SK-N-SH (cell line): ENCODE results near the gene TSSK1B. TPM values are rescaled to one million over a fixed set of nuclear protein-coding genes. Genes with fewer than 3 reads are reported as not detected.

Source experiments
- CTCF ChIA-PET: fragments of 300-600, 350-600 bp; formaldehyde crosslinking; extraction: SDS; loops from one replicate; lab custom pipeline; 2021; lab: Yijun Ruan, JAX
- POLR2A ChIA-PET: fragments of 350-600 bp; sonication (Branson Sonifier 250); formaldehyde crosslinking; extraction: SDS; loops from one replicate; lab custom pipeline; 2020; ENCODE audit warnings: antibody characterized with exemption, inconsistent platforms; lab: Yijun Ruan, JAX
- DNase-seq: peaks from one replicate; pipeline ENCODE4 v3.0.0; 2012
- H2AFZ ChIP-seq: fragments of 200-600 bp; sonication (generic); 2 replicates; pipeline ENCODE4 v1.8.1; 2016; ENCODE audit warnings: antibody characterized with exemption, mild to moderate bottlenecking, low read depth
- H3F3A ChIP-seq: fragments of 200-600 bp; sonication (generic); replicated peaks from 2 replicates; pipeline ENCODE3; 2016; ENCODE audit warnings: antibody characterized with exemption, mild to moderate bottlenecking; ENCODE audit not compliant: insufficient read depth
- H3K27ac ChIP-seq, 2 experiments: fragments of 200-500 bp in 1 of 2; fragments of 200-600 bp in 1 of 2; sonication (Bioruptor generic) in 1 of 2; sonication (generic), shearing (Covaris generic) in 1 of 2; 2 replicates each; pipeline versions ENCODE4 v1.5.1 to v1.6.1; 2014 to 2016; ENCODE audit warnings: low read depth in 2 of 2, inconsistent platforms in 1 of 2, low read length in 1 of 2, mild to moderate bottlenecking in 1 of 2, mixed read lengths in 1 of 2
- H3K27me3 ChIP-seq: fragments of 200-600 bp; sonication (generic), shearing (Covaris generic); 2 replicates; pipeline ENCODE4 v1.6.1; 2016; ENCODE audit warnings: mixed run types; ENCODE audit not compliant: insufficient read depth
- H3K36me3 ChIP-seq, 2 experiments: fragments of 200-500 bp in 1 of 2; fragments of 200-600 bp in 1 of 2; sonication (Bioruptor generic) in 1 of 2; sonication (generic) in 1 of 2; replicated peaks in 1 of 2; 2 replicates each; pipeline versions ENCODE3 to v1.5.1; 2014 to 2016; ENCODE audit warnings: low read length in 1 of 2, mild to moderate bottlenecking in 1 of 2; ENCODE audit not compliant: insufficient read depth in 2 of 2, control insufficient read depth in 1 of 2
- H3K4me1 ChIP-seq, 2 experiments: fragments of 200-500 bp in 1 of 2; fragments of 200-600 bp in 1 of 2; sonication (Bioruptor generic) in 1 of 2; sonication (generic), shearing (Covaris generic) in 1 of 2; 2 replicates each; pipeline versions ENCODE4 v1.5.1 to v1.6.1; 2014 to 2016; ENCODE audit warnings: low read depth in 1 of 2, low read length in 1 of 2, mixed run types in 1 of 2; ENCODE audit not compliant: insufficient read depth in 2 of 2, control insufficient read depth in 1 of 2
- H3K4me2 ChIP-seq: fragments of 200-600 bp; sonication (generic), shearing (Covaris generic); 2 replicates; pipeline ENCODE4 v1.6.1; 2017; ENCODE audit warnings: mixed run types
- H3K4me3 ChIP-seq, 2 experiments: fragments of 200-500 bp in 1 of 2; fragments of 200-600 bp in 1 of 2; sonication (Bioruptor generic) in 1 of 2; sonication (generic), shearing (Covaris generic) in 1 of 2; 2 replicates each; pipeline versions ENCODE4 v1.5.1 to v1.8.1; 2014 to 2016; ENCODE audit warnings: low read depth in 2 of 2, inconsistent platforms in 1 of 2, low read length in 1 of 2, mild to moderate bottlenecking in 1 of 2, mixed read lengths in 1 of 2, moderate library complexity in 1 of 2
- H3K79me2 ChIP-seq: fragments of 200-600 bp; sonication (generic); 2 replicates; pipeline ENCODE4 v1.8.1; 2017; ENCODE audit warnings: mild to moderate bottlenecking; ENCODE audit not compliant: insufficient read depth
- H3K9ac ChIP-seq: fragments of 200-600 bp; sonication (generic); 2 replicates; pipeline ENCODE4 v1.6.1; 2017; ENCODE audit warnings: mixed run types
- H3K9me2 ChIP-seq: fragments of 200-600 bp; sonication (generic); 2 replicates; pipeline ENCODE4 v1.6.1; 2017; ENCODE audit warnings: mixed run types
- H3K9me3 ChIP-seq: fragments of 200-600 bp; sonication (generic); 2 replicates; pipeline ENCODE4 v1.6.1; 2017; ENCODE audit warnings: mixed run types, mild to moderate bottlenecking, moderate library complexity
- H4K20me1 ChIP-seq: fragments of 200-600 bp; sonication (generic); 2 replicates; pipeline ENCODE4 v1.6.1; 2017; ENCODE audit warnings: mild to moderate bottlenecking, mixed run types; ENCODE audit not compliant: insufficient read depth
- EP300 ChIP-seq, 2 experiments: IDR thresholded peaks; 2 replicates each; pipeline versions ENCODE4 v1.4.0 to v1.6.1; 2012; ENCODE audit warnings: borderline replicate concordance in 1 of 2, low read depth in 1 of 2, low read length in 1 of 2
- EZH2phosphoT487 ChIP-seq: fragments of 200-600 bp; sonication (generic); IDR thresholded peaks from 2 replicates; pipeline ENCODE4 v1.6.1; 2017; ENCODE audit warnings: low read depth, mixed run types, mild to moderate bottlenecking, antibody characterized with exemption, moderate library complexity, borderline replicate concordance
- FOXM1 ChIP-seq: IDR thresholded peaks from 2 replicates; pipeline ENCODE4 v1.4.0; 2012; ENCODE audit warnings: low read depth, mild to moderate bottlenecking
- JUND ChIP-seq: IDR thresholded peaks from 2 replicates; pipeline ENCODE4 v1.4.0; 2012
- MEF2A ChIP-seq: IDR thresholded peaks from 2 replicates; pipeline ENCODE4 v1.4.0; 2012; ENCODE audit warnings: low read depth, borderline replicate concordance
- MXI1 ChIP-seq: IDR thresholded peaks from 2 replicates; pipeline ENCODE4 v1.6.1; 2012; ENCODE audit warnings: mild to moderate bottlenecking, low read depth, low read length, improper control_type of control experiment
- NFIC ChIP-seq: IDR thresholded peaks from 2 replicates; pipeline ENCODE4 v1.4.0; 2012; ENCODE audit warnings: borderline replicate concordance
- POLR2AphosphoS5 ChIP-seq: IDR thresholded peaks from 2 replicates; pipeline ENCODE4 v1.6.1; 2012; ENCODE audit warnings: low read depth, low read length
- RAD21 ChIP-seq: IDR thresholded peaks from 2 replicates; pipeline ENCODE4 v1.6.1; 2012; ENCODE audit warnings: mild to moderate bottlenecking, low read length
- SIN3A ChIP-seq: IDR thresholded peaks from 2 replicates; pipeline ENCODE4 v1.6.1; 2012; ENCODE audit warnings: low read depth, mild to moderate bottlenecking, low read length, moderate library complexity, borderline replicate concordance
- TCF12 ChIP-seq: IDR thresholded peaks from 2 replicates; pipeline ENCODE4 v1.4.0; 2012
- TEAD4 ChIP-seq: IDR thresholded peaks from 2 replicates; pipeline ENCODE4 v1.4.0; 2012; ENCODE audit warnings: mild to moderate bottlenecking, borderline replicate concordance; ENCODE audit not compliant: insufficient read depth
- YY1 ChIP-seq: IDR thresholded peaks from 2 replicates; pipeline ENCODE4 v1.4.0; 2012; ENCODE audit warnings: low read depth, mild to moderate bottlenecking
- WGBS: methylation state at CpG from one replicate; pipeline ENCODE4 v1.1.6; 2017; ENCODE audit warnings: low lambda C conversion rate; 5-methylcytosine and 5-hydroxymethylcytosine counted together
- polyA plus RNA-seq, 3 experiments: library from polyadenylated mRNA; depleted of rRNA; stranded (reverse); fragments of >200 nt; gene quantifications; 2 replicates each; pipeline ENCODE4 v1.2.3, GENCODE V29; 2012
- TF ChIP-seq, protein P1 (sequence below): IDR thresholded peaks from 2 replicates; pipeline ENCODE4 v1.4.0; 2012; ENCODE audit warnings: low read depth, borderline replicate concordance
- TF ChIP-seq, protein P2 (sequence below): IDR thresholded peaks from 2 replicates; pipeline ENCODE4 v1.4.0; 2012; ENCODE audit warnings: low read depth, borderline replicate concordance
- TF ChIP-seq, protein P3 (sequence below): fragments of 200-600 bp; sonication (generic); IDR thresholded peaks from 2 replicates; pipeline ENCODE4 v1.6.1; 2017; ENCODE audit warnings: antibody characterized with exemption, mild to moderate bottlenecking, moderate library complexity
- TF ChIP-seq, protein P4 (sequence below): fragments of 150-350 bp; IDR thresholded peaks from 2 replicates; pipeline ENCODE4 v1.6.1; 2017; ENCODE audit warnings: antibody characterized with exemption, low read length, low read depth, borderline replicate concordance

TSSK1B gene
- polyA plus RNA-seq, 1 of the 3 experiments (the other 2 are of a cell fraction), result 0.05 TPM

DNA sequence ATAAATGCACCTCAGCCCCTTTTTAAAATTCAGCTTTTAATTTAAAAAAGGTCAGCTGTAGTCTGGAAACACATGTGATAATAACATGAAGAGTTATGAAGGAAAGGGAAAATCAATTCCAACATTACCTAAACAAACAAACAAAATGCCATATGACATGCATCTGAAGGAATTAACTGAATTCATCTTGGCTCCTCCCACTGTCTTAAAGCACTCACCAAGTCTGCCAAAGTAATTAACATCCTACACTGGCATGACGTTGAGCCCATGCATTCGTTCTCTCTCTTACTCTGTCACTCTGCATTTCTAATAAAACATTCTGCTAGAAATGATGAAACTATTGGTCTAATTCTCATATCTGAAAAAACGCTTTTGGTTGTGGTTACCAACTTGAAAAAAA, 37.7 kb downstream of the TSSK1B start:
- H3K9me2 ChIP-seq, result no peaks in the 10 kb centered on the region
- H3K4me2 ChIP-seq, result no peak overlapping the region
- CTCF ChIA-PET, result interaction anchor here (0.5 to 1.6 kb wide), 4 partner anchors 17 to 401 kb away, joined by 3 to 6 read pairs (median 4); no protein-coding TSS in a partner anchor
- TF ChIP-seq EZH2phosphoT487 (no peak), MXI1 (no peak), FOXM1 (no peak), EP300 (IDR thresholded peaks at IDR 0.05; ENCODE audit: borderline replicate concordance in 1 of 2, low read depth in 1 of 2, low read length in 1 of 2) (no peak), MEF2A (no peak), JUND (no peak), TEAD4 (no peak)
- TF ChIP-seq, protein P1, sequence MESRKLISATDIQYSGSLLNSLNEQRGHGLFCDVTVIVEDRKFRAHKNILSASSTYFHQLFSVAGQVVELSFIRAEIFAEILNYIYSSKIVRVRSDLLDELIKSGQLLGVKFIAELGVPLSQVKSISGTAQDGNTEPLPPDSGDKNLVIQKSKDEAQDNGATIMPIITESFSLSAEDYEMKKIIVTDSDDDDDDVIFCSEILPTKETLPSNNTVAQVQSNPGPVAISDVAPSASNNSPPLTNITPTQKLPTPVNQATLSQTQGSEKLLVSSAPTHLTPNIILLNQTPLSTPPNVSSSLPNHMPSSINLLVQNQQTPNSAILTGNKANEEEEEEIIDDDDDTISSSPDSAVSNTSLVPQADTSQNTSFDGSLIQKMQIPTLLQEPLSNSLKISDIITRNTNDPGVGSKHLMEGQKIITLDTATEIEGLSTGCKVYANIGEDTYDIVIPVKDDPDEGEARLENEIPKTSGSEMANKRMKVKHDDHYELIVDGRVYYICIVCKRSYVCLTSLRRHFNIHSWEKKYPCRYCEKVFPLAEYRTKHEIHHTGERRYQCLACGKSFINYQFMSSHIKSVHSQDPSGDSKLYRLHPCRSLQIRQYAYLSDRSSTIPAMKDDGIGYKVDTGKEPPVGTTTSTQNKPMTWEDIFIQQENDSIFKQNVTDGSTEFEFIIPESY, result no peak
- TF ChIP-seq, protein P2, sequence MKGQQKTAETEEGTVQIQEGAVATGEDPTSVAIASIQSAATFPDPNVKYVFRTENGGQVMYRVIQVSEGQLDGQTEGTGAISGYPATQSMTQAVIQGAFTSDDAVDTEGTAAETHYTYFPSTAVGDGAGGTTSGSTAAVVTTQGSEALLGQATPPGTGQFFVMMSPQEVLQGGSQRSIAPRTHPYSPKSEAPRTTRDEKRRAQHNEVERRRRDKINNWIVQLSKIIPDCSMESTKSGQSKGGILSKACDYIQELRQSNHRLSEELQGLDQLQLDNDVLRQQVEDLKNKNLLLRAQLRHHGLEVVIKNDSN, result no peak
- H3K27ac ChIP-seq, result no peak overlapping the region
- no peaks in the 10 kb centered on the region for H3F3A ChIP-seq
- H3K9me3 ChIP-seq, result no peaks in the 10 kb centered on the region
- 45% methylated on average over 3 of the region's 3 CpGs for WGBS
- H3K27me3 ChIP-seq, result no peaks in the 10 kb centered on the region
- DNase-seq, result no peak
- H3K79me2 ChIP-seq, result no peaks in the 10 kb centered on the region
- H2AFZ ChIP-seq, result no peak overlapping the region
- H4K20me1 ChIP-seq, result no peaks in the 10 kb centered on the region
- H3K9ac ChIP-seq, result no peak overlapping the region
- H3K4me3 ChIP-seq, result no peak overlapping the region
- POLR2A ChIA-PET, result no interaction called here
- no peaks in the 10 kb centered on the region for H3K36me3 ChIP-seq
- H3K4me1 ChIP-seq, result no peaks in the 10 kb centered on the region

DNA sequence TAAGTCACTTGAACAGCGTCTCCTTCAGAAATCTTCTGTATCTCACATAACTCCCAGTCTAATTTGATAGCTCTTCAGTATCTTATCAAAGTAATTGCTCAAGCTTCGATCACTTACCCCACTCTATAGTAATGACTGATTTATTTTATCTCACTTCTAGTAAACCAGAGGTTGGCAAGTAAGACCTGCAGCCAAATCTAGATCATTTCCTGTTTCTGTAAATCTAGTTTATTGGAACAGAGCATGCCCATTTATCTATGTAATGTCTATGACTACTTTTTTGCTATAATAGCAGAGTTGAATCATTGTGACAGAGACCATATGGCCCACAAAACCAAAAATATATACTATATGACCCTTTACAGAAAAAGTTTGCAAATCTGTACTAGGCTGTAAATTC, 40.1 kb downstream of the TSSK1B start:
- no peaks in the 10 kb centered on the region for H3K36me3 ChIP-seq
- no peaks in the 10 kb centered on the region for H4K20me1 ChIP-seq
- ChIA-PET CTCF (interaction anchor here (1.2 to 1.5 kb wide), 2 partner anchors 12 to 16 kb away, joined by 6 to 10 read pairs; no protein-coding TSS in a partner anchor), POLR2A (no interaction called here)
- H3K4me1 ChIP-seq, result no peaks in the 10 kb centered on the region
- no peak for TF ChIP-seq TCF12
- TF ChIP-seq YY1, result no peak
- TF ChIP-seq, protein P3, sequence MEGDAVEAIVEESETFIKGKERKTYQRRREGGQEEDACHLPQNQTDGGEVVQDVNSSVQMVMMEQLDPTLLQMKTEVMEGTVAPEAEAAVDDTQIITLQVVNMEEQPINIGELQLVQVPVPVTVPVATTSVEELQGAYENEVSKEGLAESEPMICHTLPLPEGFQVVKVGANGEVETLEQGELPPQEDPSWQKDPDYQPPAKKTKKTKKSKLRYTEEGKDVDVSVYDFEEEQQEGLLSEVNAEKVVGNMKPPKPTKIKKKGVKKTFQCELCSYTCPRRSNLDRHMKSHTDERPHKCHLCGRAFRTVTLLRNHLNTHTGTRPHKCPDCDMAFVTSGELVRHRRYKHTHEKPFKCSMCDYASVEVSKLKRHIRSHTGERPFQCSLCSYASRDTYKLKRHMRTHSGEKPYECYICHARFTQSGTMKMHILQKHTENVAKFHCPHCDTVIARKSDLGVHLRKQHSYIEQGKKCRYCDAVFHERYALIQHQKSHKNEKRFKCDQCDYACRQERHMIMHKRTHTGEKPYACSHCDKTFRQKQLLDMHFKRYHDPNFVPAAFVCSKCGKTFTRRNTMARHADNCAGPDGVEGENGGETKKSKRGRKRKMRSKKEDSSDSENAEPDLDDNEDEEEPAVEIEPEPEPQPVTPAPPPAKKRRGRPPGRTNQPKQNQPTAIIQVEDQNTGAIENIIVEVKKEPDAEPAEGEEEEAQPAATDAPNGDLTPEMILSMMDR, result no peak
- no peak for TF ChIP-seq MEF2A
- TF ChIP-seq JUND, result no peak
- TF ChIP-seq POLR2AphosphoS5, result no peak
- TF ChIP-seq RAD21, result no peak
- TF ChIP-seq, protein P4, sequence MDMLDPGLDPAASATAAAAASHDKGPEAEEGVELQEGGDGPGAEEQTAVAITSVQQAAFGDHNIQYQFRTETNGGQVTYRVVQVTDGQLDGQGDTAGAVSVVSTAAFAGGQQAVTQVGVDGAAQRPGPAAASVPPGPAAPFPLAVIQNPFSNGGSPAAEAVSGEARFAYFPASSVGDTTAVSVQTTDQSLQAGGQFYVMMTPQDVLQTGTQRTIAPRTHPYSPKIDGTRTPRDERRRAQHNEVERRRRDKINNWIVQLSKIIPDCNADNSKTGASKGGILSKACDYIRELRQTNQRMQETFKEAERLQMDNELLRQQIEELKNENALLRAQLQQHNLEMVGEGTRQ, result no peak
- no peak for TF ChIP-seq NFIC
- no peak for TF ChIP-seq EP300 (IDR thresholded peaks at IDR 0.05; ENCODE audit: borderline replicate concordance in 1 of 2, low read depth in 1 of 2, low read length in 1 of 2)
- TF ChIP-seq SIN3A, result no peak
- no peaks in the 10 kb centered on the region for H3K9me3 ChIP-seq
- no peak overlapping the region for H3K27ac ChIP-seq
- H3K9ac ChIP-seq, result no peak overlapping the region
- no peaks in the 10 kb centered on the region for H3K79me2 ChIP-seq
- DNase-seq, result no peak
- H2AFZ ChIP-seq, result no peak overlapping the region
- no peaks in the 10 kb centered on the region for H3F3A ChIP-seq
- no peak overlapping the region for H3K4me2 ChIP-seq
- no peaks in the 10 kb centered on the region for H3K9me2 ChIP-seq
- 55% methylated on average over 2 of the region's 2 CpGs for WGBS
- no peaks in the 10 kb centered on the region; the same call in 1 of the 2 replicates for H3K27me3 ChIP-seq
- H3K4me3 ChIP-seq, result no peak overlapping the region
